HG03575 (cell line): ENCODE data around the gene B3GAT1.
"Not testable (repeated sequence)": the region's sequence is repeated elsewhere in the genome, so short reads cannot be mapped to it uniquely, and the experiment has no call there.

Source experiments
- ATAC-seq: cut with Tn5 transposase; IDR thresholded peaks from one replicate; pipeline ENCODE4 v1.9.1; 2021; ENCODE audit not compliant: unreplicated experiment, insufficient number of reproducible peaks, low FRiP score; ENCODE audit errors: extremely low read depth

B3GAT1 gene

GRCh38 chr11:134349109-134349801, 62.8 kb downstream of the B3GAT1 start:
- no peak for ATAC-seq

DNA sequence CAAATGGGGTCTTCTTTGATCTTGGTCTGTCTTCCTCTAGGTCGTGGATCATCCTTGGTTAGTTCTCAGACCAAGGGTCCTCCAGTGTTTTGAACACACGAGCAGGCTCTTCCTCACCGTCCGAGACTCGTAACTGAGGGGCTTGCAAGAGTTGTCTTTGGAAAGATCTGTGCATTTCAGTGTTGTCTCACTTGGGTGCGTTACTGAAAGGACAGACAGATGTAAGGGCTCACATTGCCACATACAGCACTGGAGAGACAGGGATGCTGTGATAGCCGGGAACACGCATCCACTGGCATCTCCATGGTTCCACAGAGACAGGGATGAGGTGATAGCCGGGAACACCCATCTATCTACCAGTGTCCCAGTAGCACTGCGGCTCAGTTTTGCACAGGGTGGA, 64.6 kb downstream of the B3GAT1 start:
- ATAC-seq, result no peak

GRCh38 chr11:134346976-134347350, 65.1 kb downstream of the B3GAT1 start:
- ATAC-seq, result no peak

DNA sequence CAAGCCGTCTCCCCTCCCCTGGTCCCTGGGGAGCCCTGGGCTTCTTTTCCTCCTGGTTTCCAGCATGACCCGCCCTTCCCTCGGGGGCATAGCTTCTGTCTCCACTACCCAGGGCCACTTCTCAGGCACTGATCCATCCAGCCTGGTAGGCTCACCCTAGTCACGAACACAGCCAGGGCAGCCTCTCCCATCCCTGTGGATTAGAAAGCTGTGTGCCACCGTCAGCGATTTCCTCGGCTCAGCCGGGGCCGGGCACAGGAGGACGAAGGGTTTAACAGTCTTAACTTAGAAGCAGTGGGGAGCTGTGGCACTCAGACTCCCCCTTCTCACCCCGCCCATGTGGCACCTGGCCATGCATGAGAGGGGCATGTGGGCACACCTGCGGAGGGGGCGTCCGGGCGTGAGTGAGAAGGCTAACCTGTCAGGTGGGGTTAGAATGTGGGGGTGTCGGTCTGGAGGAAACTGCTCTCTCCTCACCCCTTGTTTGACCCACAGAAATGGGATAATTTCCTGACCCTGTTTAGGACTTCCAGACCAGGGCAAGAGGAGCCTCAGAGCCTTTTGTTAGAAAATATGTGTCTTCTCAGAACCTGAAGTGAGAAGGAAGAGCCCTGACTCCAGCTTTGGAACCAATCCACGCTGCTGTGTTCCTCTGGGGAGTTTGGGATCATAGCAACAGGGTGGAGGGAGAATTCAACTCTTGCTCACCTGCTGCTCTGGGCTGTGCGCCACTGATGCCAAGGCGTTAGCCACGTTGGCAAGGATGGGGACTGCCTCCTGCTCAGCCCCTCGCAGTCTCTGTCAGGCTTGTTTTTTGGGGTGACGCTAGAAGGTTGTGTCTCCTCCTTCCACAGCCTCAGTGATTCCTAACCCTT, 65.7 kb downstream of the B3GAT1 start:
- ATAC-seq, result no peak

DNA sequence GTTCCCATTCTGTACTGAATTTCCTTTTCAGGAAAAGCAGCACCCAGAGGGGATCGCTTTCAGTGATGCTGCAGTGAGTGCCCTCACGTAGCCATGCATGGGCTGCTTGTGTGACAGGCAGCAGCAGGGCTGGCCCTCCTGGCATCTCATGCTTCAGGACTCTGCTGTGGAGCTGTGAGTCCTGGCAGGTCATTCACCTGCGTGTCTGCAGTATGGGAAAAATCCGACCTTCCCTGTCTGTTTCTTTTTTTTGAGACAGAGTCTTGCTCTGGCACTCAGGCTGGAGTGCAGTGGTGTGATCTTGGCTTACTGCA, 66.8 kb downstream of the B3GAT1 start:
- ATAC-seq, result no peak

GRCh38 chr11:134344497-134345236, 67.4 kb downstream of the B3GAT1 start:
- not testable (repeated sequence) for ATAC-seq

GRCh38 chr11:134343646-134344045, 68.4 kb downstream of the B3GAT1 start:
- ATAC-seq, result no peak

GRCh38 chr11:134342572-134343340, 69.3 kb downstream of the B3GAT1 start:
- ATAC-seq, result no peak

- no peak for ATAC-seq
Observed at GRCh38 chr11:134341805-134342571, 70.1 kb downstream of the B3GAT1 start.

- no peak for ATAC-seq
Observed at GRCh38 chr11:134340354-134340964, 71.6 kb downstream of the B3GAT1 start.

DNA sequence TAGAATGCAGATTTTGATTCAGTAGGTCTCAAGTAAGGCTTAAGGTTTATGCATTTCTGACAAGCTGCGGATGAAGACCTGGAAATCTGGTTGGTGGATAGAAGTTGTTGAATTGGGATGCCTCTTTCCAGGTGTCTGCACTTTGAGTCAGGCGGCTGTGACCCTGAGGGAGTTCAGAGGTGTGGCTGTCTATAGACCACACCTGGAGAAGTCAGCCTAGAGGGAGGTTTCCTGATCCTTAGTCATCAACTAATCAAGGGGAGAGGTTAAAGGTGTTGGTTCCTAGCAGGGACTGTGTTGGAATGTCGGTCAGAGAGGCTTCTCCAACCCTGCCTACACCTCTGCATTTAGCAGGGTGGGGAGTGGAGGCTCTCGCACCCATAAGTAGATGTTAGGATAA, 72.3 kb downstream of the B3GAT1 start:
- no peak for ATAC-seq

DNA sequence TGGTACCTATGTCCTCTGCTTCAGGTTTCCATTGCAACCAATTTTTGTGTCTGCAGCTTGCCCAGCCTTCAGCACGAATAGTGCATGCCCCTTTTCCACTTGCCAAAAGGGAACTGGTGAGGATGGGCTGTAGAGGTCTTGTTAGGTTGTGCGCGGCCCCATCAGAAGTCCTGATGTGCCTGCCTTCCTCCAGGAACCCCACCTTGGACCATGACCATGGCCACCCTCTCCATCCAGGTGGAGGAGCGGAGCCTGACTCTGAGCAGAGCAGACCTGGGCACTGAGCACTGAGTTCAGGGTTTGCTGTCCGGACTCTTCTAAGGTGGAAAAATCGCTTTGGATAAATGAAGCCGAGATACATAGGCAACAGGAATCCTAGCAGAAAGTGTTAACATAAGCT, 73.4 kb downstream of the B3GAT1 start:
- no peak for ATAC-seq

DNA sequence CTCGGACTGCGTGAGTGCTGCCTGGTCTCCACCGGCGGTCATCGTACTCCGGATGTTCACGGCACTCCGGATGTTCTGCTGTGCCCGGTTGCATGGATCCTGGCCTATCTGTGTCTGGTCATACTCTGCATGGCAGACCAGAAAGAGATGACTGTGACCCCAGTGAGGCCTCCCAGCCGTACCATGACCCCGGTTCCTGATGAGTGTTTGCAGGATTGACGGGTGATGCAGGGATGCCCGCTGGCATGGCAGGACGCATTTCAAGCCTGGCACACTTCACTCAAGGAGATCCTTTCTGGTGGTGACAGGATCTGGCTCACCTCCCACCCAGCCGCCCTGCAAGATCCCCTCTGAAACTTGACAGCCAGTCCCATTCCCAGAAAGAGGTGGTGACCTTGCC, 74.0 kb downstream of the B3GAT1 start:
- ATAC-seq, result no peak

DNA sequence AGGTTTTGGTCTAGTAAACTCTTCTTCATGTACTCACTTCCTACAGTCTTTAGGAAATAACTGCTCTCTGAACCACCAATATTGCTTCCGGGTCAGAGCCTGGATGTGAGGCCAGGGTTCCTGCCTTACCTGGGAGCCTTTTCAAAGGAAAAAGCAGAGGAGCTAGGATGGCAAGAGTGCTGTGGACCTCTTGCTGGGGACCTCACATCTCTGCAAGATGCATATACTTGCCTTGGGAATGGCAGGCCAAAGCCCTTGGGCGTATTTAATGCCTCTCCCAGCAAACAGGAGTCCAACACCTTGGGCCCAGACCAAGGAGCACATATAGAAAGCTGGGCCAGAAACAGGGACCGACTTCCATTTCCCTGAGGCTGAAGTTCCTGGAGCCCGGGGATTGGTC, 75.0 kb downstream of the B3GAT1 start:
- no peak for ATAC-seq

- ATAC-seq, result no peak
Observed at GRCh38 chr11:134334796-134335571, 77.1 kb downstream of the B3GAT1 start.

DNA sequence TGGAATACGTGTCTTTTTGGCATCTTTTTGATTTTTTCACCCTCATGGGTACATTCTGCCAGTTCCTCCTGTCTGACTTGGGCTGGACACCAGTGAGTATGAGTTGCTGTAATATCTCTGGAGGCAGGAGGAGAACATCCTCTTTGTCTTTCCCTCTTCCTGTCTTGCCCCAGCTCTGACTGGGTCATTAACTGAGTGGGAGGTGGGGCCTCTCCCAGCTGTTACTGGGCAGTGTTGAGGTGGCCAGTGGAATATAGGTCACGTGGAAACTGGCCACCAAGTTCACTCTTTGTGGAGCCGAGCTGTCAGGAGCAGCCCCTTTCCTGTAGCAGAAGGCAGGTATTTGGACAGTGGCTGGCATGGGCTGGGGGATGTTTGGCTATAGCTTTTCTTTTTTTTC, 78.1 kb downstream of the B3GAT1 start:
- ATAC-seq, result no peak

- no peak for ATAC-seq
Observed at GRCh38 chr11:134333312-134333711, 78.7 kb downstream of the B3GAT1 start.
